AG09309 (cell line): ENCODE results near the gene DEPP1.

Experiments used
- DNase-seq: peaks from one replicate; pipeline ENCODE4 v3.0.0-alpha.2; 2010; ENCODE audit warnings: low read depth
- H3K4me3 ChIP-seq: 2 replicates; pipeline ENCODE4 v1.5.1; 2011; ENCODE audit warnings: mild to moderate bottlenecking, low read depth, low read length, moderate library complexity; ENCODE audit not compliant: control insufficient read depth
- CTCF ChIP-seq: IDR thresholded peaks from 2 replicates; pipeline ENCODE4 v1.5.1; 2011; ENCODE audit warnings: mild to moderate bottlenecking, low read depth, low read length, inconsistent platforms; ENCODE audit not compliant: insufficient read depth, control insufficient read depth; ENCODE audit errors: missing control alignments

The DEPP1 gene

GRCh38 chr10:44979281-44980191 is 927 bp upstream of the DEPP1 start:
- TF ChIP-seq CTCF: no peak
- no peak overlapping the region for H3K4me3 ChIP-seq
- DNase-seq: no peak

- no peak for TF ChIP-seq CTCF
- DNase-seq: no peak
- peak overlapping the region; percentile 66 for H3K4me3 ChIP-seq
Measured at GRCh38 chr10:44978213-44978569, 418 bp downstream of the DEPP1 start.

GRCh38 chr10:44977287-44978212 is 1.1 kb downstream of the DEPP1 start:
- DNase-seq: no peak
- H3K4me3 ChIP-seq: peak overlapping the region; percentile 66
- no peak for TF ChIP-seq CTCF

GRCh38 chr10:44976352-44977198 is 2.0 kb downstream of the DEPP1 start:
- DNase-seq: no peak
- H3K4me3 ChIP-seq: no peak overlapping the region
- TF ChIP-seq CTCF: no peak

GRCh38 chr10:44975431-44976331 is 2.9 kb downstream of the DEPP1 start:
- no peak for DNase-seq
- TF ChIP-seq CTCF: no peak
- H3K4me3 ChIP-seq: no peak overlapping the region; the same call in 1 of the 2 replicates
